HL-60 (cell line): ENCODE measurements around the gene SPSB3.

Source experiments
- DNase-seq, 2 experiments: peaks; one replicate each; pipeline ENCODE4 v3.0.0-alpha.2; 2010 to 2020; ENCODE audit warnings: low read depth in 1 of 2, low spot score in 1 of 2
- H3K27ac ChIP-seq: fragments of 250-450 bp; sonication (Bioruptor Pico); replicated peaks from 2 replicates; pipeline ENCODE4 v1.5.1; 2020; ENCODE audit warnings: mild to moderate bottlenecking, moderate library complexity
- H3K27me3 ChIP-seq: fragments of 250-450 bp; sonication (Bioruptor Pico); 2 replicates; pipeline ENCODE4 v1.5.1; 2021; ENCODE audit warnings: mild to moderate bottlenecking, moderate library complexity; ENCODE audit not compliant: insufficient read depth, poor library complexity, severe bottlenecking
- H3K4me3 ChIP-seq: replicated peaks from 2 replicates; pipeline ENCODE4 v1.5.1; 2011; ENCODE audit warnings: mild to moderate bottlenecking, control low read depth, low read length; ENCODE audit not compliant: insufficient read depth
- GABPA ChIP-seq: IDR thresholded peaks from 2 replicates; pipeline ENCODE4 v1.6.1; 2012; ENCODE audit warnings: low read depth
- POLR2AphosphoS5 ChIP-seq: IDR thresholded peaks from 2 replicates; pipeline ENCODE4 v1.6.1; 2012; ENCODE audit warnings: low read depth
- SPI1 ChIP-seq: IDR thresholded peaks from 2 replicates; pipeline ENCODE4 v1.6.1; 2012; ENCODE audit warnings: low read depth, mild to moderate bottlenecking, borderline replicate concordance
- TF ChIP-seq, protein P1 (sequence below): IDR thresholded peaks from 2 replicates; pipeline ENCODE4 v1.6.1; 2012; ENCODE audit warnings: low read depth; ENCODE audit not compliant: insufficient replicate concordance
- TF ChIP-seq, protein P2 (sequence below): IDR thresholded peaks from one replicate; pipeline ENCODE4 v1.5.1; 2011; ENCODE audit warnings: low read length, control low read depth, inconsistent platforms; ENCODE audit not compliant: insufficient read depth

Gene SPSB3

DNA sequence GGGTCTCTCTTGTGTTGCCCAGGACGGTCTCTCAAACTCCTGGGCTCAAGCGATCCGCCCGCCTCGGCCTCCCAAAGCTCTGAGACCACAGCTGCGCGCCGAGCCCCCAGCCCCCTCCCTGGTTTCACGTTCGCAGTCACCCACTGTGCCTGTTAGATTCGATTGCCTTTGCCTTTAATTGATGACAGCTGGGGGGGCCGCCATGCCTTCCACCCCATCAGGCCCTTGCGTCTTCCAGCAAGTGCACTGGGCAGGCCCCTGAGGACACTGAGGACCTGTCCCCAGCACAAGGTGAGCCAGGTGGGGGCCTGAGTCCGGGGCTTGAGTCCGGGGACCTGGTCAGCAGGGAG lies 7.9 kb upstream of the SPSB3 start:
- Histone ChIP-seq H3K27me3 (no peaks in the 10 kb centered on the region), H3K4me3 (no peak overlapping the region), H3K27ac (no peak overlapping the region)
- TF ChIP-seq GABPA = no peak
- TF ChIP-seq, protein P1, sequence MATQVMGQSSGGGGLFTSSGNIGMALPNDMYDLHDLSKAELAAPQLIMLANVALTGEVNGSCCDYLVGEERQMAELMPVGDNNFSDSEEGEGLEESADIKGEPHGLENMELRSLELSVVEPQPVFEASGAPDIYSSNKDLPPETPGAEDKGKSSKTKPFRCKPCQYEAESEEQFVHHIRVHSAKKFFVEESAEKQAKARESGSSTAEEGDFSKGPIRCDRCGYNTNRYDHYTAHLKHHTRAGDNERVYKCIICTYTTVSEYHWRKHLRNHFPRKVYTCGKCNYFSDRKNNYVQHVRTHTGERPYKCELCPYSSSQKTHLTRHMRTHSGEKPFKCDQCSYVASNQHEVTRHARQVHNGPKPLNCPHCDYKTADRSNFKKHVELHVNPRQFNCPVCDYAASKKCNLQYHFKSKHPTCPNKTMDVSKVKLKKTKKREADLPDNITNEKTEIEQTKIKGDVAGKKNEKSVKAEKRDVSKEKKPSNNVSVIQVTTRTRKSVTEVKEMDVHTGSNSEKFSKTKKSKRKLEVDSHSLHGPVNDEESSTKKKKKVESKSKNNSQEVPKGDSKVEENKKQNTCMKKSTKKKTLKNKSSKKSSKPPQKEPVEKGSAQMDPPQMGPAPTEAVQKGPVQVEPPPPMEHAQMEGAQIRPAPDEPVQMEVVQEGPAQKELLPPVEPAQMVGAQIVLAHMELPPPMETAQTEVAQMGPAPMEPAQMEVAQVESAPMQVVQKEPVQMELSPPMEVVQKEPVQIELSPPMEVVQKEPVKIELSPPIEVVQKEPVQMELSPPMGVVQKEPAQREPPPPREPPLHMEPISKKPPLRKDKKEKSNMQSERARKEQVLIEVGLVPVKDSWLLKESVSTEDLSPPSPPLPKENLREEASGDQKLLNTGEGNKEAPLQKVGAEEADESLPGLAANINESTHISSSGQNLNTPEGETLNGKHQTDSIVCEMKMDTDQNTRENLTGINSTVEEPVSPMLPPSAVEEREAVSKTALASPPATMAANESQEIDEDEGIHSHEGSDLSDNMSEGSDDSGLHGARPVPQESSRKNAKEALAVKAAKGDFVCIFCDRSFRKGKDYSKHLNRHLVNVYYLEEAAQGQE = no peak
- no peak for TF ChIP-seq POLR2AphosphoS5
- no peak for TF ChIP-seq SPI1
- TF ChIP-seq, protein P2, sequence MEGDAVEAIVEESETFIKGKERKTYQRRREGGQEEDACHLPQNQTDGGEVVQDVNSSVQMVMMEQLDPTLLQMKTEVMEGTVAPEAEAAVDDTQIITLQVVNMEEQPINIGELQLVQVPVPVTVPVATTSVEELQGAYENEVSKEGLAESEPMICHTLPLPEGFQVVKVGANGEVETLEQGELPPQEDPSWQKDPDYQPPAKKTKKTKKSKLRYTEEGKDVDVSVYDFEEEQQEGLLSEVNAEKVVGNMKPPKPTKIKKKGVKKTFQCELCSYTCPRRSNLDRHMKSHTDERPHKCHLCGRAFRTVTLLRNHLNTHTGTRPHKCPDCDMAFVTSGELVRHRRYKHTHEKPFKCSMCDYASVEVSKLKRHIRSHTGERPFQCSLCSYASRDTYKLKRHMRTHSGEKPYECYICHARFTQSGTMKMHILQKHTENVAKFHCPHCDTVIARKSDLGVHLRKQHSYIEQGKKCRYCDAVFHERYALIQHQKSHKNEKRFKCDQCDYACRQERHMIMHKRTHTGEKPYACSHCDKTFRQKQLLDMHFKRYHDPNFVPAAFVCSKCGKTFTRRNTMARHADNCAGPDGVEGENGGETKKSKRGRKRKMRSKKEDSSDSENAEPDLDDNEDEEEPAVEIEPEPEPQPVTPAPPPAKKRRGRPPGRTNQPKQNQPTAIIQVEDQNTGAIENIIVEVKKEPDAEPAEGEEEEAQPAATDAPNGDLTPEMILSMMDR = no peak
- DNase-seq = no peak

DNA sequence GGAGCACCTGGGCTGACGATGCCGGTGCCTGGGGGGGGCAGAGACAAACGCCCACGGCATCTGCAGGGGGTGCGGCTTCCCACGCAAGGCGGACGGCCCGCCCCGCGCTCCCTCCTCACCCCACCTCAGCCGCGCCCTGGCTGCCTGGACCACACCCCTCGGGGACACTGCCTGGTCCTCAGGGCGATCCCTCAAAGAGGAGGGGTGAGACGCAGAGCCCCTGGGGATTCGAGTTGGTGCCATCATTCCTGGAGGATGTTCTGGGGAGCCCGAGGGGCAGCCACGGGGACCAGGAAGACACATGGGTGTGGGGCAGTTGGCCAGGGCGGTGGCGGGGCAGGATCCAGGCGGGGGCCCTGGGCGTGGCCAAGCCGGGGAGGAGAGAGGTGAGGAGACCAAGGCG lies 7.3 kb upstream of the SPSB3 start:
- Histone ChIP-seq H3K27me3 (no peaks in the 10 kb centered on the region), H3K4me3 (no peak overlapping the region), H3K27ac (no peak overlapping the region)
- DNase-seq = no peak
- TF ChIP-seq POLR2AphosphoS5 = no peak
- TF ChIP-seq, protein P1 = no peak
- TF ChIP-seq, protein P2 = no peak
- TF ChIP-seq GABPA = no peak
- no peak for TF ChIP-seq SPI1

DNA sequence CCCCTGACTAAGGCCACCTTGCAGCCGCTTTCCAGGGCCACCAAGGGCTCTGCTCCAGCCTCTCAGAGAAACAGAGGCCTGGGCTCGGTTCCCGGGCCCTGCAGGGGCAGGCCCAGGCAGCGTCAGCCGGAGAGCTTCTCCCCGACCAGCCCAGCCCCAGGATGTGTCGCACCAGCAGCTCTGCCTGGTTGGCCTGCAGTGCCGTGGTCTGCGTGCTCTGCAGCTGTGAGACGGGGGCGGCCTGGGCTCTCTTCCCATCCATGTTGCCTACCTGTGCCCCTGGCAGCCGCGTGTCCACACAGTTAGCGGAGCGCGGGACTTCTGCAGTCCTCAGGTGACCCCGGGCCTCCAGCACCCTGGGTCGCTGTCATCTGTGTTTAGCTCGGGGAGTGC lies 6.3 kb upstream of the SPSB3 start:
- DNase-seq = no peak
- no peak for TF ChIP-seq GABPA
- TF ChIP-seq, protein P1 = no peak
- TF ChIP-seq, protein P2 = no peak
- no peak for TF ChIP-seq SPI1
- TF ChIP-seq POLR2AphosphoS5 = no peak
- H3K27ac ChIP-seq = no peak overlapping the region
- no peak overlapping the region for H3K4me3 ChIP-seq
- H3K27me3 ChIP-seq = no peaks in the 10 kb centered on the region
